H1 (cell line): ENCODE measurements around the gene GRID1.

Experiments used
- CHD1 ChIP-seq: IDR thresholded peaks from 2 replicates; pipeline ENCODE4 v1.6.1; 2012; ENCODE audit warnings: low read depth, low read length, improper control_type of control experiment
- E2F6 ChIP-seq: IDR thresholded peaks from 2 replicates; pipeline ENCODE4 v1.6.1; 2012; ENCODE audit warnings: inconsistent platforms
- EGR1 ChIP-seq: IDR thresholded peaks from 2 replicates; pipeline ENCODE4 v1.6.1; 2011; ENCODE audit warnings: low read depth, low read length, borderline replicate concordance
- EZH2 ChIP-seq: fragments of 200-600 bp; sonication (generic); IDR thresholded peaks from 2 replicates; pipeline ENCODE4 v1.7.1; 2012; ENCODE audit warnings: low read depth, mild to moderate bottlenecking, moderate library complexity, low read length, inconsistent platforms; ENCODE audit not compliant: severe bottlenecking
- JUND ChIP-seq: IDR thresholded peaks from 2 replicates; pipeline ENCODE4 v1.6.1; 2011; ENCODE audit warnings: mild to moderate bottlenecking, improper control_type of control experiment, low read length
- NANOG ChIP-seq: IDR thresholded peaks from 2 replicates; pipeline ENCODE4 v1.6.1; 2011; ENCODE audit warnings: low read length, low read depth, mild to moderate bottlenecking, inconsistent platforms; ENCODE audit not compliant: insufficient read depth, poor library complexity, severe bottlenecking
- POLR2AphosphoS5 ChIP-seq: IDR thresholded peaks from 2 replicates; pipeline ENCODE4 v1.6.1; 2011; ENCODE audit warnings: low read depth, low read length
- RFX5 ChIP-seq: IDR thresholded peaks from 2 replicates; pipeline ENCODE4 v1.6.1; 2011; ENCODE audit warnings: low read depth, low read length, improper control_type of control experiment, borderline replicate concordance
- RXRA ChIP-seq: IDR thresholded peaks from 2 replicates; pipeline ENCODE4 v1.6.1; 2011; ENCODE audit warnings: low read depth, mild to moderate bottlenecking, low read length, moderate library complexity; ENCODE audit not compliant: insufficient read depth
- TCF12 ChIP-seq: IDR thresholded peaks from 2 replicates; pipeline ENCODE4 v1.6.1; 2011; ENCODE audit warnings: low read depth, mild to moderate bottlenecking, low read length
- USF2 ChIP-seq: IDR thresholded peaks from 2 replicates; pipeline ENCODE4 v1.6.1; 2011; ENCODE audit warnings: low read length, improper control_type of control experiment
- TF ChIP-seq, protein P1 (sequence below), 3 experiments: IDR thresholded peaks; 1 replicate in 2 of 3; 2 replicates in 1 of 3; pipeline versions ENCODE4 v1.5.1 to v1.6.1; 2011; ENCODE audit warnings: low read length in 3 of 3, mild to moderate bottlenecking in 3 of 3, inconsistent platforms in 2 of 3, low read depth in 1 of 3, moderate library complexity in 1 of 3; ENCODE audit not compliant: insufficient read depth in 1 of 3; ENCODE audit errors: control extremely low read depth in 1 of 3

DNA sequence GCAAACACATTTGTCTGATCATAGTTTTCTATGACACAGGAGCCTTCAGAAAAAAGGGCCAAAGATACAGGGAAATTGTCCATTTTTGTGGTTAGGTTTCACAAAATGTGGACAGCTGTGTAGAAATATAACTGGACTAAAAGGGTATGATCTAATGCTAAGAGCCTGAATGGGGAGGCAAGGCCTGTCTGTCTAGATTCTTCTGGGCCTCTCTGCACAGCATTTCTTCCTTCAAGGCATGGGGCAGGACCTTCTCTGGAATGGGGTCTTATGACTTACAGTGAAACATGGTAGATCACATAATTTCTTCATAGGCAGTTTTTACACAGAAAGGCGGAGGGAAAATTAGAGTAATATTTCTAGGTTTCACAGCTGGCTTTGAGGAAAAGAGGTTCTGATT lies 795.7 kb downstream of the GRID1 start:
- TF ChIP-seq, protein P1, sequence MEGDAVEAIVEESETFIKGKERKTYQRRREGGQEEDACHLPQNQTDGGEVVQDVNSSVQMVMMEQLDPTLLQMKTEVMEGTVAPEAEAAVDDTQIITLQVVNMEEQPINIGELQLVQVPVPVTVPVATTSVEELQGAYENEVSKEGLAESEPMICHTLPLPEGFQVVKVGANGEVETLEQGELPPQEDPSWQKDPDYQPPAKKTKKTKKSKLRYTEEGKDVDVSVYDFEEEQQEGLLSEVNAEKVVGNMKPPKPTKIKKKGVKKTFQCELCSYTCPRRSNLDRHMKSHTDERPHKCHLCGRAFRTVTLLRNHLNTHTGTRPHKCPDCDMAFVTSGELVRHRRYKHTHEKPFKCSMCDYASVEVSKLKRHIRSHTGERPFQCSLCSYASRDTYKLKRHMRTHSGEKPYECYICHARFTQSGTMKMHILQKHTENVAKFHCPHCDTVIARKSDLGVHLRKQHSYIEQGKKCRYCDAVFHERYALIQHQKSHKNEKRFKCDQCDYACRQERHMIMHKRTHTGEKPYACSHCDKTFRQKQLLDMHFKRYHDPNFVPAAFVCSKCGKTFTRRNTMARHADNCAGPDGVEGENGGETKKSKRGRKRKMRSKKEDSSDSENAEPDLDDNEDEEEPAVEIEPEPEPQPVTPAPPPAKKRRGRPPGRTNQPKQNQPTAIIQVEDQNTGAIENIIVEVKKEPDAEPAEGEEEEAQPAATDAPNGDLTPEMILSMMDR (IDR thresholded peaks at IDR 0.05; ENCODE audit: control extremely low read depth in 1 of 3, insufficient read depth in 1 of 3, low read depth in 1 of 3, low read length in 3 of 3), result no peak
- no peak for TF ChIP-seq CHD1
- no peak for TF ChIP-seq JUND
- no peak for TF ChIP-seq E2F6
- TF ChIP-seq EGR1, result no peak
- TF ChIP-seq RFX5, result no peak
- no peak for TF ChIP-seq POLR2AphosphoS5
- no peak for TF ChIP-seq TCF12
- no peak for TF ChIP-seq RXRA
- TF ChIP-seq NANOG, result no peak
- no peak for TF ChIP-seq EZH2
- TF ChIP-seq USF2, result no peak
